ENCODE results near the gene ADAMTSL3. TPM values are rescaled to one million over a fixed set of nuclear protein-coding genes. Genes with fewer than 3 reads are reported as not detected.

The ADAMTSL3 gene
- total and polyA plus RNA-seq, 2 of the 8 experiments (the other 6 are each of a cell fraction or from before 2014, with no cell fraction given), result 0.35 to 1.4 TPM

DNA sequence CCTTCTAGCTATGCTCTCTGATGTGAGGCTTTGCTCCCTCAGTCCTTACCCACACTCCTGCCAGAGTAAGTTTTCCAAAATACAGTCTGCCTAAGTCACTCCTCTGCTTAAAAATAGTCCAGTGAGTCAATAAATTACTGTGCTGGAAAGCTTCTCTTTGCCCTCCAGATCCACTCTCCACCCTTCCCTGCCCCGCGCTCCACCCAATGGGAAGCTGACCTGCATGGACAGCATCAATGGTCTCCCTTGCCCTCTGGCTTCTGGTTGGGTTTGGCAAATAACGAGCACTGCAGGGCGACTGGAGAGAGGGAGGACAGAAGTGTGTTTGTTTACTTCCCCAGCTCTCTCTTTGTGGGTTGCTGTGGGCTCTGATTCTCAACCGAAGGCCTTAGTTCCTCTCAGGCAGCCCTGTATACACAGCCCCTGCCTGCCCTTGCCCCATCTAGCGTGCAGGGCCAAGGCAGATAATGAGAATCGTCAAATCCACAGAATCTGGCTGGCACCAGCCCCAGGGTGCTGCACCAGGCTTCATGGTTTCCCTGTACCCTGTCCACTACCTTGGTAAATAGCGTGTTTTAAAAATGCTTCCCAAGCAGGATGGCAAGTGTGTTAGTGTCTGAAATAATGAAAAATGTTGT, 110.4 kb downstream of the ADAMTSL3 start:
- no peaks in the 10 kb centered on the region for H3K36me3 ChIP-seq (ENCODE audit: control insufficient read depth in 2 of 4, insufficient read depth in 4 of 4, low read length in 3 of 4)
- H3K79me2 ChIP-seq (ENCODE audit: control insufficient read depth in 1 of 2, insufficient read depth in 2 of 2, low read length in 2 of 2), result no peaks in the 10 kb centered on the region
- H3K4me3 ChIP-seq (ENCODE audit: extremely low read depth in 1 of 4, insufficient read depth in 2 of 4, low read depth in 3 of 4, low read length in 4 of 4), result no peak overlapping the region
- no peak overlapping the region for H3K4ac ChIP-seq (replicated peaks; ENCODE audit: insufficient read length, low read depth, low read length)
- no peak overlapping the region for H2BK120ac ChIP-seq (replicated peaks; ENCODE audit: low read depth, low read length)
- POLR2A ChIA-PET (ENCODE audit: partially characterized antibody), result no interaction called here
- H4K8ac ChIP-seq (ENCODE audit: extremely low read depth, insufficient read depth, low read length), result no peak overlapping the region
- no peak overlapping the region for H3K18ac ChIP-seq (ENCODE audit: extremely low read depth, low read length)
- H4K5ac ChIP-seq (ENCODE audit: insufficient read length, low read depth, low read length), result no peak overlapping the region
- no peaks in the 10 kb centered on the region for H3K4me1 ChIP-seq (replicated peaks in 1 of 4; ENCODE audit: control insufficient read depth in 3 of 4, insufficient read depth in 4 of 4, low read length in 3 of 4)
- CTCF ChIA-PET (ENCODE audit: partially characterized antibody), result interaction anchor here (1.0 to 1.6 kb wide), 3 partner anchors 8 to 229 kb away, joined by 3 read pairs; no protein-coding TSS in a partner anchor
- no peak overlapping the region for H2BK5ac ChIP-seq (ENCODE audit: low read depth, low read length)
- no peak overlapping the region for H2AK5ac ChIP-seq (ENCODE audit: low read depth, low read length)
- H4K91ac ChIP-seq (replicated peaks; ENCODE audit: insufficient read length, low read length), result no peak overlapping the region
- no peaks in the 10 kb centered on the region for H3K79me1 ChIP-seq (ENCODE audit: low read depth, low read length)
- DNase-seq (ENCODE audit: low read depth in 1 of 2, low spot score in 2 of 2) (no peak), FAIRE-seq (no peak)
- no peak overlapping the region for H3K9ac ChIP-seq (replicated peaks in 1 of 4; ENCODE audit: extremely low read depth in 1 of 4, low read depth in 3 of 4, low read length in 3 of 4)
- no peak overlapping the region for H2BK20ac ChIP-seq (ENCODE audit: low read length)
- H4K20me1 ChIP-seq (replicated peaks in 1 of 2; ENCODE audit: control insufficient read depth in 1 of 2, insufficient read depth in 2 of 2, low read length in 2 of 2), result no peaks in the 10 kb centered on the region
- no peak overlapping the region for H2BK12ac ChIP-seq (ENCODE audit: low read depth, low read length)
- no peak overlapping the region for H2AFZ ChIP-seq (ENCODE audit: low read length)
- H3K4me2 ChIP-seq (ENCODE audit: insufficient read depth in 1 of 2, low read depth in 2 of 2, low read length in 2 of 2), result no peak overlapping the region
- no peak overlapping the region for H3K14ac ChIP-seq (ENCODE audit: insufficient read length)
- no peak overlapping the region for H3K23ac ChIP-seq (ENCODE audit: insufficient read length)
- no peaks in the 10 kb centered on the region for H3K27me3 ChIP-seq (replicated peaks in 1 of 4; ENCODE audit: control insufficient read depth in 3 of 4, extremely low read depth in 1 of 4, insufficient read depth in 3 of 4, low read length in 3 of 4)
- H2BK15ac ChIP-seq (ENCODE audit: low read length), result no peak overlapping the region
- H3K23me2 ChIP-seq (ENCODE audit: low read depth, low read length), result no peaks in the 10 kb centered on the region
- no peaks in the 10 kb centered on the region for H3K9me3 ChIP-seq (ENCODE audit: insufficient read depth in 2 of 2, low read depth in 1 of 2, low read length in 1 of 2)
- H3K56ac ChIP-seq (replicated peaks; ENCODE audit: insufficient read length, low read depth, low read length), result no peak overlapping the region
- H3K27ac ChIP-seq (ENCODE audit: low read depth, low read length), result no peak overlapping the region
- 85% methylated on average over 8 of the region's 8 CpGs; no CpG with 5 or more reads in 1 of the 2 experiments for WGBS, 2 experiments (ENCODE audit: extremely low coverage in 1 of 2, insufficient coverage in 1 of 2, insufficient read length in 1 of 2, insufficient replicate concordance in 2 of 2, low coverage in 1 of 2, low lambda C conversion rate in 2 of 2, missing lambda C conversion rate in 1 of 2)
- TF ChIP-seq EZH2 (IDR thresholded peaks at IDR 0.05; ENCODE audit: low read depth, low read length, severe bottlenecking) (no peak), CBX8 (IDR thresholded peaks at IDR 0.05; ENCODE audit: borderline replicate concordance, low read depth, low read length) (no peak), EP300 (IDR thresholded peaks at IDR 0.05; ENCODE audit: borderline replicate concordance in 1 of 2, low read depth in 2 of 2, low read length in 2 of 2) (no peak), POLR2A (IDR thresholded peaks at IDR 0.05; ENCODE audit: control extremely low read depth in 1 of 2, low read depth in 2 of 2, low read length in 2 of 2) (no peak), TBP (IDR thresholded peaks at IDR 0.05; ENCODE audit: low read depth, low read length) (no peak), SUZ12 (IDR thresholded peaks at IDR 0.05; ENCODE audit: low read length) (no peak), POU5F1 (IDR thresholded peaks at IDR 0.05; ENCODE audit: low read depth, low read length) (no peak), CTBP2 (IDR thresholded peaks at IDR 0.05; ENCODE audit: borderline replicate concordance, insufficient read depth, insufficient read length, low read length) (no peak), TAF7 (optimal IDR thresholded peaks at IDR 0.05; ENCODE audit: borderline replicate concordance, low read depth, low read length) (no peak), KDM1A (IDR thresholded peaks at IDR 0.05; ENCODE audit: borderline replicate concordance, low read length) (no peak), NRF1 (IDR thresholded peaks at IDR 0.05; ENCODE audit: low read depth, low read length) (no peak), SAP30 (IDR thresholded peaks at IDR 0.05; ENCODE audit: insufficient read depth, insufficient replicate concordance, low read length) (no peak), JUND (IDR thresholded peaks at IDR 0.05; ENCODE audit: low read length) (no peak)
